ENCODE measurements around the gene FUT1. TPM values are rescaled to one million over a fixed set of nuclear protein-coding genes. Genes with fewer than 3 reads are reported as not detected.
A peak's percentile ranks its signal among the peaks of the same experiment; 100 is the strongest.

The FUT1 gene
- total RNA-seq, 1 experiment from 2014 or later = 11.5 TPM

DNA sequence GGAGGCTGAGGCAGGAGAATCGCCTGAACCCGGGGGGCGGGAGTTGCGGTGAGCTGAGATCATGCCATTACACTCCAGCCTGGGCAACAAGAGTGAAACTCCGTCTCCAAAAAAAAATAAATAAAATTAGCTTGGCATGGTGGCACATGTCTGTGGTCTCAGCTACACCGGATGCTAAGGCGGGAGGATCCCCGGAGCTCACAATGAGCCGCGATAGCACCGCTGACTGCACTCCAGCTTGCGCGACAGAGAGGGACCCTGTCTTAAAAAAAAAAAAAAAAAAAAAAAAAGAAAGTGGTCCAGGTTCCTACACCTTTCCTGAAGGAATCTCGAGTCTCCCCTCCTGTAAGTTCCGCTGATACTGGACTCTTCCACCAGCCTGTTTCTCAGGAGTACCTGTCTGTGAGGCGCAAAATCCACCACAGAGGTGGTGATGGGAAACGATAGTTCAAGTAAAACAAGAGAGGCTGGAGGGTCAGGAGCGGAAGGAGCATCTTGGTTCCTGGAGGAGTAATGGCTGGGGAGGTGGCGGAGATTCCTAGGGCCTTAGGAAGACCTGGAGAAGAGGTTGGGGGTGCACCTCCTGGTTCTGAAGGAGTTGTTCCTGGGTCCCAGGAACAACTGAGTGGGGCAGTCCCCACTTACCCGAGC lies 471 bp downstream of the FUT1 start (continued):
- TF ChIP-seq ZNF317 (CRISPR knock-in tag; IDR thresholded peaks at IDR 0.05; ENCODE audit: borderline replicate concordance, low read depth) = no peak
- TF ChIP-seq MXD4 (CRISPR knock-in tag; IDR thresholded peaks at IDR 0.05; ENCODE audit: borderline replicate concordance) = no peak
- TF ChIP-seq OVOL2 (CRISPR knock-in tag; IDR thresholded peaks at IDR 0.05; ENCODE audit: borderline replicate concordance) = no peak
- TF ChIP-seq, protein P1, sequence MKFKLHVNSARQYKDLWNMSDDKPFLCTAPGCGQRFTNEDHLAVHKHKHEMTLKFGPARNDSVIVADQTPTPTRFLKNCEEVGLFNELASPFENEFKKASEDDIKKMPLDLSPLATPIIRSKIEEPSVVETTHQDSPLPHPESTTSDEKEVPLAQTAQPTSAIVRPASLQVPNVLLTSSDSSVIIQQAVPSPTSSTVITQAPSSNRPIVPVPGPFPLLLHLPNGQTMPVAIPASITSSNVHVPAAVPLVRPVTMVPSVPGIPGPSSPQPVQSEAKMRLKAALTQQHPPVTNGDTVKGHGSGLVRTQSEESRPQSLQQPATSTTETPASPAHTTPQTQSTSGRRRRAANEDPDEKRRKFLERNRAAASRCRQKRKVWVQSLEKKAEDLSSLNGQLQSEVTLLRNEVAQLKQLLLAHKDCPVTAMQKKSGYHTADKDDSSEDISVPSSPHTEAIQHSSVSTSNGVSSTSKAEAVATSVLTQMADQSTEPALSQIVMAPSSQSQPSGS (CRISPR knock-in tag; IDR thresholded peaks at IDR 0.05; ENCODE audit: borderline replicate concordance, low read depth) = no peak
- TF ChIP-seq SMAD4 (CRISPR knock-in tag; IDR thresholded peaks at IDR 0.05) = no peak
- TF ChIP-seq ZNF219 (CRISPR knock-in tag; IDR thresholded peaks at IDR 0.05; ENCODE audit: borderline replicate concordance) = no peak
- no peak for TF ChIP-seq JUN (CRISPR knock-in tag; IDR thresholded peaks at IDR 0.05)
- no peak for TF ChIP-seq NR1H2 (CRISPR knock-in tag; IDR thresholded peaks at IDR 0.05)

DNA sequence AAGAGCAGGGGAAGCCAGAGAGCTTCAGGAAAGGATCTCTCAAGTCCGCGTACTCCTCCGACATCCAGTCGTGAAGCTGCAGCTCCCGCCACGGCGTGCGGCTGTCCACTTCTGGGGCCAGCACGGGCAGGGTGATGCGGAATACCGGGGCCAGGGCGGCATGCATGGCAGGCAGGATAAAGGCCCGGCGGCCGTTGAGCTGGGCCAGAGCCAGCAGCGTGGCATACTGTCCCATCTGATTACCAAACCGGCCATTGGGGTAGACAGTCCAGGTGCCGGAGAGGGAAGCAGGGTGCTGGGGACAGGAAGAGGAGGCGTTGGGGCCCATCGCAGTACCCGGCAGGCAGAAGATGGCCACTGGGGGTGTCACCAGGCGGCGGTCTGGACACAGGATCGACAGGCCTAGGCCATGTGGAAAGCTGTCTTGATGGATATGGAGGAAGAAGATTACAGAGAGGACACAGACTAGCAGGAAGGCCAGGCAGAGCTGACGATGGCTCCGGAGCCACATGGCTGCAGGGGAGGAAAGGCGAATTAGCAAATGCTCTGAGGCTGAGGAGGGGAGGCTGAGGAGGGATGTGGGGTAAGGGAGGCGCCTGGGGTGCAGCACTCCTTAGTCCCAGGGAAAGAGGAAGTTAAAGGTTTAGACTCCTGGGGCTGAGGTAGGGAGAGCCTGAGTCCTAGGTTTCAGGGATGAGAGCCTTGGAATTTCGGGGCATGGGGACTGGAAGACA lies 1.5 kb downstream of the FUT1 start:
- H3K27me3 Mint-ChIP-seq (ENCODE audit: low read depth) = peaks cover 12% of the 10 kb centered on the region

More for the DNA sequence above, 1.5 kb downstream of the FUT1 start:
- DNase-seq (ENCODE audit: low spot score) (no peak), ATAC-seq (no peak)
- H3K36me3 Mint-ChIP-seq = peaks cover 18% of the 10 kb centered on the region; the same call in 1 of the 2 replicates
- H3K4me3 Mint-ChIP-seq = peak overlapping the region; percentile 95
- H3K9me3 Mint-ChIP-seq = no peaks in the 10 kb centered on the region
- ChIA-PET POLR2A (interaction anchor here (0.6 to 1.7 kb wide), 2 partner anchors 12 to 43 kb away, joined by 3 to 4 read pairs; no protein-coding TSS in a partner anchor), CTCF (interaction anchor here (0.6 to 1.2 kb wide), 4 partner anchors 12 to 130 kb away, joined by 3 read pairs; partner anchors contain the start of gene CA11)
- H3K4me1 Mint-ChIP-seq = peaks cover 49% of the 10 kb centered on the region
- TF ChIP-seq, protein P2, sequence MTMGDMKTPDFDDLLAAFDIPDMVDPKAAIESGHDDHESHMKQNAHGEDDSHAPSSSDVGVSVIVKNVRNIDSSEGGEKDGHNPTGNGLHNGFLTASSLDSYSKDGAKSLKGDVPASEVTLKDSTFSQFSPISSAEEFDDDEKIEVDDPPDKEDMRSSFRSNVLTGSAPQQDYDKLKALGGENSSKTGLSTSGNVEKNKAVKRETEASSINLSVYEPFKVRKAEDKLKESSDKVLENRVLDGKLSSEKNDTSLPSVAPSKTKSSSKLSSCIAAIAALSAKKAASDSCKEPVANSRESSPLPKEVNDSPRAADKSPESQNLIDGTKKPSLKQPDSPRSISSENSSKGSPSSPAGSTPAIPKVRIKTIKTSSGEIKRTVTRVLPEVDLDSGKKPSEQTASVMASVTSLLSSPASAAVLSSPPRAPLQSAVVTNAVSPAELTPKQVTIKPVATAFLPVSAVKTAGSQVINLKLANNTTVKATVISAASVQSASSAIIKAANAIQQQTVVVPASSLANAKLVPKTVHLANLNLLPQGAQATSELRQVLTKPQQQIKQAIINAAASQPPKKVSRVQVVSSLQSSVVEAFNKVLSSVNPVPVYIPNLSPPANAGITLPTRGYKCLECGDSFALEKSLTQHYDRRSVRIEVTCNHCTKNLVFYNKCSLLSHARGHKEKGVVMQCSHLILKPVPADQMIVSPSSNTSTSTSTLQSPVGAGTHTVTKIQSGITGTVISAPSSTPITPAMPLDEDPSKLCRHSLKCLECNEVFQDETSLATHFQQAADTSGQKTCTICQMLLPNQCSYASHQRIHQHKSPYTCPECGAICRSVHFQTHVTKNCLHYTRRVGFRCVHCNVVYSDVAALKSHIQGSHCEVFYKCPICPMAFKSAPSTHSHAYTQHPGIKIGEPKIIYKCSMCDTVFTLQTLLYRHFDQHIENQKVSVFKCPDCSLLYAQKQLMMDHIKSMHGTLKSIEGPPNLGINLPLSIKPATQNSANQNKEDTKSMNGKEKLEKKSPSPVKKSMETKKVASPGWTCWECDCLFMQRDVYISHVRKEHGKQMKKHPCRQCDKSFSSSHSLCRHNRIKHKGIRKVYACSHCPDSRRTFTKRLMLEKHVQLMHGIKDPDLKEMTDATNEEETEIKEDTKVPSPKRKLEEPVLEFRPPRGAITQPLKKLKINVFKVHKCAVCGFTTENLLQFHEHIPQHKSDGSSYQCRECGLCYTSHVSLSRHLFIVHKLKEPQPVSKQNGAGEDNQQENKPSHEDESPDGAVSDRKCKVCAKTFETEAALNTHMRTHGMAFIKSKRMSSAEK (CRISPR knock-in tag; IDR thresholded peaks at IDR 0.05; ENCODE audit: borderline replicate concordance) = no peak
- TF ChIP-seq, protein P3, sequence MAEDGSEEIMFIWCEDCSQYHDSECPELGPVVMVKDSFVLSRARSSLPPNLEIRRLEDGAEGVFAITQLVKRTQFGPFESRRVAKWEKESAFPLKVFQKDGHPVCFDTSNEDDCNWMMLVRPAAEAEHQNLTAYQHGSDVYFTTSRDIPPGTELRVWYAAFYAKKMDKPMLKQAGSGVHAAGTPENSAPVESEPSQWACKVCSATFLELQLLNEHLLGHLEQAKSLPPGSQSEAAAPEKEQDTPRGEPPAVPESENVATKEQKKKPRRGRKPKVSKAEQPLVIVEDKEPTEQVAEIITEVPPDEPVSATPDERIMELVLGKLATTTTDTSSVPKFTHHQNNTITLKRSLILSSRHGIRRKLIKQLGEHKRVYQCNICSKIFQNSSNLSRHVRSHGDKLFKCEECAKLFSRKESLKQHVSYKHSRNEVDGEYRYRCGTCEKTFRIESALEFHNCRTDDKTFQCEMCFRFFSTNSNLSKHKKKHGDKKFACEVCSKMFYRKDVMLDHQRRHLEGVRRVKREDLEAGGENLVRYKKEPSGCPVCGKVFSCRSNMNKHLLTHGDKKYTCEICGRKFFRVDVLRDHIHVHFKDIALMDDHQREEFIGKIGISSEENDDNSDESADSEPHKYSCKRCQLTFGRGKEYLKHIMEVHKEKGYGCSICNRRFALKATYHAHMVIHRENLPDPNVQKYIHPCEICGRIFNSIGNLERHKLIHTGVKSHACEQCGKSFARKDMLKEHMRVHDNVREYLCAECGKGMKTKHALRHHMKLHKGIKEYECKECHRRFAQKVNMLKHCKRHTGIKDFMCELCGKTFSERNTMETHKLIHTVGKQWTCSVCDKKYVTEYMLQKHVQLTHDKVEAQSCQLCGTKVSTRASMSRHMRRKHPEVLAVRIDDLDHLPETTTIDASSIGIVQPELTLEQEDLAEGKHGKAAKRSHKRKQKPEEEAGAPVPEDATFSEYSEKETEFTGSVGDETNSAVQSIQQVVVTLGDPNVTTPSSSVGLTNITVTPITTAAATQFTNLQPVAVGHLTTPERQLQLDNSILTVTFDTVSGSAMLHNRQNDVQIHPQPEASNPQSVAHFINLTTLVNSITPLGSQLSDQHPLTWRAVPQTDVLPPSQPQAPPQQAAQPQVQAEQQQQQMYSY (CRISPR knock-in tag; IDR thresholded peaks at IDR 0.05) = no peak
- TF ChIP-seq CREB1 (CRISPR knock-in tag; IDR thresholded peaks at IDR 0.05) = no peak
- TF ChIP-seq NR1H2 (CRISPR knock-in tag; IDR thresholded peaks at IDR 0.05) = no peak
- TF ChIP-seq, protein P4, sequence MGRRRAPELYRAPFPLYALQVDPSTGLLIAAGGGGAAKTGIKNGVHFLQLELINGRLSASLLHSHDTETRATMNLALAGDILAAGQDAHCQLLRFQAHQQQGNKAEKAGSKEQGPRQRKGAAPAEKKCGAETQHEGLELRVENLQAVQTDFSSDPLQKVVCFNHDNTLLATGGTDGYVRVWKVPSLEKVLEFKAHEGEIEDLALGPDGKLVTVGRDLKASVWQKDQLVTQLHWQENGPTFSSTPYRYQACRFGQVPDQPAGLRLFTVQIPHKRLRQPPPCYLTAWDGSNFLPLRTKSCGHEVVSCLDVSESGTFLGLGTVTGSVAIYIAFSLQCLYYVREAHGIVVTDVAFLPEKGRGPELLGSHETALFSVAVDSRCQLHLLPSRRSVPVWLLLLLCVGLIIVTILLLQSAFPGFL (CRISPR knock-in tag; IDR thresholded peaks at IDR 0.05; ENCODE audit: borderline replicate concordance) = no peak
- TF ChIP-seq, protein P5, sequence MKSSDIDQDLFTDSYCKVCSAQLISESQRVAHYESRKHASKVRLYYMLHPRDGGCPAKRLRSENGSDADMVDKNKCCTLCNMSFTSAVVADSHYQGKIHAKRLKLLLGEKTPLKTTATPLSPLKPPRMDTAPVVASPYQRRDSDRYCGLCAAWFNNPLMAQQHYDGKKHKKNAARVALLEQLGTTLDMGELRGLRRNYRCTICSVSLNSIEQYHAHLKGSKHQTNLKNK (CRISPR knock-in tag; IDR thresholded peaks at IDR 0.05) = no peak
- no peak for TF ChIP-seq ZNF232 (CRISPR knock-in tag; IDR thresholded peaks at IDR 0.05)
- TF ChIP-seq TEAD1 (CRISPR knock-in tag; IDR thresholded peaks at IDR 0.05) = no peak
- TF ChIP-seq EMX1 (CRISPR knock-in tag; IDR thresholded peaks at IDR 0.05) = no peak
- peak overlapping the region; percentile 91 for H3K27ac Mint-ChIP-seq
